CD4-positive, alpha-beta T cell (primary cell): Measurements from ENCODE around the gene KCNT2. TPM values are rescaled to one million over a fixed set of nuclear protein-coding genes. Genes with fewer than 3 reads are reported as not detected.

Experiments
- ATAC-seq: fragments of 200-7000 bp; cut with Tn5 transposase; one replicate; pipeline ENCODE4 v1.10.0; 2022; ENCODE audit warnings: mild to moderate bottlenecking; ENCODE audit not compliant: poor library complexity
- CTCF ChIA-PET: fragments of 350-600 bp; sonication (Branson Sonifier 250); formaldehyde crosslinking; loops from one replicate; lab custom pipeline; 2021; ENCODE audit warnings: antibody characterized with exemption, inconsistent platforms; lab: Charles Lee
- POLR2A ChIA-PET: fragments of 350-600 bp; sonication (Branson Sonifier 250); formaldehyde crosslinking; loops from one replicate; lab custom pipeline; 2021; ENCODE audit warnings: antibody characterized with exemption, inconsistent platforms; lab: Charles Lee
- DNase-seq, 14 experiments: peaks; one replicate each; pipeline ENCODE4 v3.0.0-alpha.2; 2013 to 2020; ENCODE audit warnings: mixed read lengths in 2 of 14
- H3K27ac ChIP-seq, 2 donors: one replicate each; pipeline versions ENCODE4 v1.5.1 to v1.7.0; 2013; ENCODE audit warnings: low read length in 2 of 2, low read depth in 1 of 2, mild to moderate bottlenecking in 1 of 2
- H3K27me3 ChIP-seq, 2 experiments: 1 replicate in 1 of 2; 2 replicates in 1 of 2; pipeline versions ENCODE4 v1.6.1 to v1.7.0; 2013; ENCODE audit warnings: low read length in 2 of 2, control low read depth in 1 of 2, mild to moderate bottlenecking in 1 of 2, moderate library complexity in 1 of 2; ENCODE audit not compliant: insufficient read depth in 2 of 2, control insufficient read depth in 1 of 2
- H3K36me3 ChIP-seq: one replicate; pipeline ENCODE4 v1.6.1; 2013; ENCODE audit warnings: low read length, control low read depth; ENCODE audit not compliant: insufficient read depth
- H3K4me1 ChIP-seq: one replicate; pipeline ENCODE4 v1.6.1; 2013; ENCODE audit warnings: low read length, control low read depth; ENCODE audit not compliant: insufficient read depth
- H3K4me3 ChIP-seq: one replicate; pipeline ENCODE4 v1.5.1; 2013; ENCODE audit warnings: mild to moderate bottlenecking, low read length, moderate library complexity
- H3K9me3 ChIP-seq, 2 experiments: 1 replicate in 1 of 2; 2 replicates in 1 of 2; pipeline versions ENCODE4 v1.6.1 to v1.7.0; 2013; ENCODE audit warnings: low read length in 2 of 2, mild to moderate bottlenecking in 2 of 2, control low read depth in 1 of 2, moderate library complexity in 1 of 2; ENCODE audit not compliant: control insufficient read depth in 1 of 2, insufficient read depth in 1 of 2
- H3K27ac Mint-ChIP-seq: one replicate; pipeline ENCODE4 v1.8.0; 2020; ENCODE audit warnings: mixed read lengths
- H3K27me3 Mint-ChIP-seq: one replicate; pipeline ENCODE4 v1.8.0; 2021; ENCODE audit warnings: mixed read lengths
- H3K36me3 Mint-ChIP-seq: one replicate; pipeline ENCODE4 v1.8.0; 2021; ENCODE audit warnings: low read depth, mixed read lengths
- H3K4me1 Mint-ChIP-seq: one replicate; pipeline ENCODE4 v1.8.0; 2021; ENCODE audit warnings: low read depth, mixed read lengths
- H3K4me3 Mint-ChIP-seq: one replicate; pipeline ENCODE4 v1.8.0; 2020; ENCODE audit warnings: mild to moderate bottlenecking, mixed read lengths
- H3K9me3 Mint-ChIP-seq: one replicate; pipeline ENCODE4 v1.8.0; 2020; ENCODE audit warnings: mixed read lengths
- CTCF ChIP-seq: fragments of 200-600 bp; IDR thresholded peaks from one replicate; pipeline ENCODE4 v1.8.0; 2022; ENCODE audit warnings: antibody characterized with exemption, mild to moderate bottlenecking
- intact Hi-C, 2 experiments: fragments of 100-400 bp; cut with DNase I in 1 of 2; cut with micrococcal nuclease in 1 of 2; formaldehyde crosslinking; loops; one replicate each; pipeline versions ENCODE4 v1.15.1 to v1.9.0; 2023 to 2025; cut with DNase I, micrococcal nuclease
- total RNA-seq, 174 experiments: library from RNA in 2 of 174; stranded (reverse) in 2 of 174; gene quantifications; one replicate each; pipeline ENCODE4 v1.2.3 and lab custom pipeline; 2021 to 2026

KCNT2 gene
- total RNA-seq, 2 experiments from 2014 or later: not detected

GRCh38 chr1:196302420-196302819 is 305.8 kb downstream of the KCNT2 start:
- H3K27ac Mint-ChIP-seq: no peak overlapping the region
- intact Hi-C loops: no loop called here
- no peaks in the 10 kb centered on the region for H3K36me3 Mint-ChIP-seq
- no peak overlapping the region for H3K4me3 ChIP-seq
- CTCF ChIA-PET: no interaction called here
- H3K27ac ChIP-seq: no peak overlapping the region
- ATAC-seq (no peak), DNase-seq (no peak)
- no peaks in the 10 kb centered on the region for H3K27me3 ChIP-seq
- H3K4me1 Mint-ChIP-seq: no peaks in the 10 kb centered on the region
- TF ChIP-seq CTCF: no peak
- POLR2A ChIA-PET: no interaction called here
- H3K36me3 ChIP-seq: no peaks in the 10 kb centered on the region
- no peaks in the 10 kb centered on the region for H3K27me3 Mint-ChIP-seq
- no peaks in the 10 kb centered on the region for H3K9me3 Mint-ChIP-seq
- H3K4me3 Mint-ChIP-seq: no peak overlapping the region
- H3K9me3 ChIP-seq: no peaks in the 10 kb centered on the region
- H3K4me1 ChIP-seq: no peaks in the 10 kb centered on the region

DNA sequence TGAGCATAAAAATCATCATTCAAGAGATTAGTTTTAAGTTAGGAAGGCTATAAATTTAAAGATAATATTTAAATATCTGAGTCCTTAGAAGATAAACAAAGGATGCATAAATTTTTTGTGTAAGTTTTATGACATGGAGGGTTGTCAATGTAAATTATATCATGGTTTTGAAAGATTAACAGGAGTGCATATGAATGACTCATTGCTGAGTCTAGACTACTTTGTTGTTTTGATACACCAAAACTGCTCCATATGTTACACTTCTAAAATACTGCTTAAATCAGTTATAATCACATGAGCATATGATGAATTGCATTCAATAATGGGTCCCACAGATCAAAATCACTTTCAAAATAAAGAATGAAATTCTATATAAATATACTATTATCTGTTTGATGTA is 312.5 kb downstream of the KCNT2 start:
- no peaks in the 10 kb centered on the region for H3K27me3 Mint-ChIP-seq

GRCh38 chr1:196278816-196279215 is 329.4 kb downstream of the KCNT2 start:
- H3K4me1 ChIP-seq: no peaks in the 10 kb centered on the region
- ATAC-seq: no peak
- CTCF ChIA-PET: no interaction called here
- POLR2A ChIA-PET: no interaction called here
- no peaks in the 10 kb centered on the region for H3K9me3 Mint-ChIP-seq
- no peak overlapping the region for H3K4me3 Mint-ChIP-seq
- DNase-seq: no peak
- intact Hi-C loops: no loop called here
- TF ChIP-seq CTCF: no peak
- H3K9me3 ChIP-seq: peaks cover 0 to 6% of the 10 kb centered on the region in 2 experiments
- H3K4me3 ChIP-seq: no peak overlapping the region
- no peaks in the 10 kb centered on the region for H3K27me3 Mint-ChIP-seq
- H3K36me3 ChIP-seq: no peaks in the 10 kb centered on the region
- no peak overlapping the region for H3K27ac ChIP-seq
- H3K4me1 Mint-ChIP-seq: no peaks in the 10 kb centered on the region
- H3K27ac Mint-ChIP-seq: no peak overlapping the region
- H3K36me3 Mint-ChIP-seq: no peaks in the 10 kb centered on the region
- no peaks in the 10 kb centered on the region for H3K27me3 ChIP-seq

More for the DNA sequence above, 312.5 kb downstream of the KCNT2 start:
- H3K36me3 Mint-ChIP-seq: no peaks in the 10 kb centered on the region
- ATAC-seq (no peak), DNase-seq (no peak)
- Histone ChIP-seq H3K4me3 (no peak overlapping the region), H3K27ac (no peak overlapping the region), H3K9me3 (peaks cover 0 to 5% of the 10 kb centered on the region in 2 experiments), H3K4me1 (no peaks in the 10 kb centered on the region), H3K36me3 (no peaks in the 10 kb centered on the region), H3K27me3 (no peaks in the 10 kb centered on the region)
- H3K27ac Mint-ChIP-seq: no peak overlapping the region
- no peak for TF ChIP-seq CTCF
- ChIA-PET POLR2A (no interaction called here), CTCF (no interaction called here)
- no peaks in the 10 kb centered on the region for H3K9me3 Mint-ChIP-seq
- H3K4me1 Mint-ChIP-seq: no peaks in the 10 kb centered on the region
- no peak overlapping the region for H3K4me3 Mint-ChIP-seq
- intact Hi-C loops: no loop called here
